Astrocyte of the hippocampus (primary cell): ENCODE data around the gene RFXAP.
"Not testable (repeated sequence)": the region's sequence is repeated elsewhere in the genome, so short reads cannot be mapped to it uniquely, and the experiment has no call there.

ENCODE experiments used
- DNase-seq: peaks from one replicate; pipeline ENCODE4 v3.0.0; 2011; ENCODE audit warnings: low read depth, low spot score

Gene RFXAP

GRCh38 chr13:36818804-36819738 lies at the start of gene RFXAP:
Gene RFXAP (plus strand): TSS chr13:36819222. CDS start chr13:36819358, 136 bp downstream.
- peak; percentile 96 for DNase-seq

- DNase-seq, result no peak
Measured at GRCh38 chr13:36769545-36769944, 49.5 kb upstream of the RFXAP start.

- no peak for DNase-seq
Measured at GRCh38 chr13:36770741-36771140, 48.3 kb upstream of the RFXAP start.

GRCh38 chr13:36772853-36773252 lies 46.2 kb upstream of the RFXAP start:
- no peak for DNase-seq

- no peak for DNase-seq
Measured at GRCh38 chr13:36774931-36775330, 44.1 kb upstream of the RFXAP start.

- DNase-seq, result no peak
Measured at GRCh38 chr13:36776175-36776574, 42.8 kb upstream of the RFXAP start.

- peak; percentile 86 for DNase-seq
Measured at GRCh38 chr13:36778083-36778671, 40.8 kb upstream of the RFXAP start.

GRCh38 chr13:36783890-36784289 lies 35.1 kb upstream of the RFXAP start:
- DNase-seq, result no peak

- DNase-seq, result not testable (repeated sequence)
Measured at GRCh38 chr13:36786175-36786574, 32.8 kb upstream of the RFXAP start.

GRCh38 chr13:36787181-36787580 lies 31.8 kb upstream of the RFXAP start:
- DNase-seq, result no peak

GRCh38 chr13:36788276-36788675 lies 30.7 kb upstream of the RFXAP start:
- peak; percentile 52 for DNase-seq

- DNase-seq, result no peak
Measured at GRCh38 chr13:36789061-36789460, 30.0 kb upstream of the RFXAP start.

- DNase-seq, result no peak
Measured at GRCh38 chr13:36789730-36790129, 29.3 kb upstream of the RFXAP start.

GRCh38 chr13:36794706-36795105 lies 24.3 kb upstream of the RFXAP start:
- DNase-seq, result no peak

- no peak for DNase-seq
Measured at GRCh38 chr13:36795463-36795862, 23.6 kb upstream of the RFXAP start.

GRCh38 chr13:36796052-36796451 lies 23.0 kb upstream of the RFXAP start:
- DNase-seq, result no peak

- no peak for DNase-seq
Measured at GRCh38 chr13:36801035-36801434, 18.0 kb upstream of the RFXAP start.

GRCh38 chr13:36804588-36804987 lies 14.4 kb upstream of the RFXAP start:
- no peak for DNase-seq

- DNase-seq, result no peak
Measured at GRCh38 chr13:36806102-36806501, 12.9 kb upstream of the RFXAP start.

- no peak for DNase-seq
Measured at GRCh38 chr13:36807616-36808015, 11.4 kb upstream of the RFXAP start.

GRCh38 chr13:36813225-36813624 lies 5.8 kb upstream of the RFXAP start:
- DNase-seq, result no peak

- no peak for DNase-seq
Measured at GRCh38 chr13:36814465-36814864, 4.6 kb upstream of the RFXAP start.

- no peak for DNase-seq
Measured at GRCh38 chr13:36815062-36815461, 4.0 kb upstream of the RFXAP start.
